ENCODE results near the gene COLEC11.

COLEC11 gene

DNA sequence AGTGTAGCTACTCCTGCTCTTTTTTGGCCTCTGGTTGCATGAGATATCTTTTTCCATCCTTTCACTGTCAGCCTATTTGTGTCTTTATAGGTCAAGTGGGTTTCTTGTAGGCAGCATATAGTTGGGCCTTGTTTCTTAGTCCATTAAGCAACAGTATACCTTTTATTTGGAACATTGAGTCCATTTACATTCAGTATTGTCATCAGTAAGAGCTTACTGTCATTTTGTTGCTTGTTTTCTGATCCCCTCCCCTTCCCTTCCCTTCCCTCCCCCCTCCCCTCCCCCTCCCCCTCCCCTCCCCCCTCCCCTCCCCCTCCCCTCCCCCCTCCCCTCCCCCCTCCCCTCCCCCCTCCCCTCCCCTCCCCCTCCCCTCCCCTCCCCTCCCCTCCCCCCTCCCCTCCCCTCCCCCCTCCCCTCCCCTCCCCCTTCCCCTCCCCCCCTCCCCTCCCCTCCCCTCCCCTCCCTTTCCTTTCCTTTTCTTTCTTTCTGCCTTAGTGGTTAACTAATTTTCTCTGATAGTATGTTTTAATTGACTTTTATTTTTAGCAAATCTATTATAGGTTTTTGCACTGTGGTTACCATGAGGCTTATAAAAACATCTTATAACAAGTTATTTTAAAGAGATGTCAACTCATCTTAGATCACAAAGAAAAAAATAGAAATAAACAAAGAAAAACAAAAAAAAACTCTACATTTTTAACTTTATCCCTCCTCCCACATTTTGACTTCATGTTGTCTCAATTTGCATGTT, 95.3 kb downstream of the COLEC11 start:
- ATAC-seq = no peak
- Mint-ChIP-seq H3K27ac (no peak overlapping the region), H3K4me1 (no peaks in the 10 kb centered on the region), H3K4me3 (no peak overlapping the region), H3K36me3 (no peaks in the 10 kb centered on the region), H3K9me3 (peaks cover 10% of the 10 kb centered on the region)
- no peak for DNase-seq (ENCODE audit: low spot score in 2 of 2)

DNA sequence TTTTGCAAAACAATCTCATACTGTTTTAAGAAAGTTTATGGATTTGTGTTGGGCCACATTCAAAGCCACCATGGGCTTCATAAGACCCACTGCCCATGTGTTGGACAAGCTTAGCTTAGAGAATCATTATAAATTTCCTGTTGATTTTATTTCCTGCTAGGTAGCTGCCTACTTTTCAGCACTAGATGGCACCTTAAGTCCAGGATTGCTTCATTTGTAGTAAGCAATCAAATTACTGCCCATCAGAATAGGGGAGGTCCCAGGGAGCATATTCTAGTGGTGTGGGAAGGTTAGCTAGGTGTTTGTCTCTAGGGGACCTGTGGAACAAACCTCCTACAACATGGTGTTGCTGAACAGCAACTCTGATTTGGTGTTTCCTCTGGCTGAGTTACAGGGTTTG, 97.5 kb downstream of the COLEC11 start:
- H3K9me3 Mint-ChIP-seq = peaks cover 10% of the 10 kb centered on the region
- no peak overlapping the region for H3K27ac Mint-ChIP-seq
- ATAC-seq (no peak), DNase-seq (ENCODE audit: low spot score in 2 of 2) (no peak)
- no peaks in the 10 kb centered on the region for H3K4me1 Mint-ChIP-seq
- no peaks in the 10 kb centered on the region for H3K36me3 Mint-ChIP-seq
- no peak overlapping the region for H3K4me3 Mint-ChIP-seq
